ENCODE measurements around the gene NGEF. TPM values are rescaled to one million over a fixed set of nuclear protein-coding genes. Genes with fewer than 3 reads are reported as not detected.

NGEF gene
- total RNA-seq, 1 donor from 2014 or later, result 4.3 TPM

- Histone ChIP-seq H3F3A (ENCODE audit: low read depth) (no peaks in the 10 kb centered on the region), H3K4me3 (no peak overlapping the region), H3K36me3 (no peaks in the 10 kb centered on the region), H3K4me2 (no peak overlapping the region), H3K9me3 (ENCODE audit: low read depth) (no peaks in the 10 kb centered on the region), H3K27ac (no peak overlapping the region), H3K9ac (no peak overlapping the region), H2AFZ (replicated peaks) (no peak overlapping the region), H3K4me1 (no peaks in the 10 kb centered on the region), H3K27me3 (no peaks in the 10 kb centered on the region), H3K79me2 (ENCODE audit: low read depth) (no peaks in the 10 kb centered on the region), H4K20me1 (ENCODE audit: low read depth) (no peaks in the 10 kb centered on the region)
- H3K4me3 Mint-ChIP-seq, result no peak overlapping the region
- H3K27me3 Mint-ChIP-seq (ENCODE audit: insufficient read depth, low read depth), result peaks cover 2% of the 10 kb centered on the region
- no peaks in the 10 kb centered on the region for H3K36me3 Mint-ChIP-seq
- H3K27ac Mint-ChIP-seq, result no peak overlapping the region
- no peak for DNase-seq (ENCODE audit: low spot score)
- H3K9me3 Mint-ChIP-seq, result peaks cover 8% of the 10 kb centered on the region
- no peak for TF ChIP-seq EZH2phosphoT487 (IDR thresholded peaks at IDR 0.05)
- no peak for TF ChIP-seq EZH2 (IDR thresholded peaks at IDR 0.05)
- TF ChIP-seq, protein P1, sequence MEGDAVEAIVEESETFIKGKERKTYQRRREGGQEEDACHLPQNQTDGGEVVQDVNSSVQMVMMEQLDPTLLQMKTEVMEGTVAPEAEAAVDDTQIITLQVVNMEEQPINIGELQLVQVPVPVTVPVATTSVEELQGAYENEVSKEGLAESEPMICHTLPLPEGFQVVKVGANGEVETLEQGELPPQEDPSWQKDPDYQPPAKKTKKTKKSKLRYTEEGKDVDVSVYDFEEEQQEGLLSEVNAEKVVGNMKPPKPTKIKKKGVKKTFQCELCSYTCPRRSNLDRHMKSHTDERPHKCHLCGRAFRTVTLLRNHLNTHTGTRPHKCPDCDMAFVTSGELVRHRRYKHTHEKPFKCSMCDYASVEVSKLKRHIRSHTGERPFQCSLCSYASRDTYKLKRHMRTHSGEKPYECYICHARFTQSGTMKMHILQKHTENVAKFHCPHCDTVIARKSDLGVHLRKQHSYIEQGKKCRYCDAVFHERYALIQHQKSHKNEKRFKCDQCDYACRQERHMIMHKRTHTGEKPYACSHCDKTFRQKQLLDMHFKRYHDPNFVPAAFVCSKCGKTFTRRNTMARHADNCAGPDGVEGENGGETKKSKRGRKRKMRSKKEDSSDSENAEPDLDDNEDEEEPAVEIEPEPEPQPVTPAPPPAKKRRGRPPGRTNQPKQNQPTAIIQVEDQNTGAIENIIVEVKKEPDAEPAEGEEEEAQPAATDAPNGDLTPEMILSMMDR (IDR thresholded peaks at IDR 0.05), result no peak
- H3K4me1 Mint-ChIP-seq, result peaks cover under 1% of the 10 kb centered on the region
These were observed 70.2 kb downstream of the NGEF start for GRCh38 chr2:232942831-232943230.

DNA sequence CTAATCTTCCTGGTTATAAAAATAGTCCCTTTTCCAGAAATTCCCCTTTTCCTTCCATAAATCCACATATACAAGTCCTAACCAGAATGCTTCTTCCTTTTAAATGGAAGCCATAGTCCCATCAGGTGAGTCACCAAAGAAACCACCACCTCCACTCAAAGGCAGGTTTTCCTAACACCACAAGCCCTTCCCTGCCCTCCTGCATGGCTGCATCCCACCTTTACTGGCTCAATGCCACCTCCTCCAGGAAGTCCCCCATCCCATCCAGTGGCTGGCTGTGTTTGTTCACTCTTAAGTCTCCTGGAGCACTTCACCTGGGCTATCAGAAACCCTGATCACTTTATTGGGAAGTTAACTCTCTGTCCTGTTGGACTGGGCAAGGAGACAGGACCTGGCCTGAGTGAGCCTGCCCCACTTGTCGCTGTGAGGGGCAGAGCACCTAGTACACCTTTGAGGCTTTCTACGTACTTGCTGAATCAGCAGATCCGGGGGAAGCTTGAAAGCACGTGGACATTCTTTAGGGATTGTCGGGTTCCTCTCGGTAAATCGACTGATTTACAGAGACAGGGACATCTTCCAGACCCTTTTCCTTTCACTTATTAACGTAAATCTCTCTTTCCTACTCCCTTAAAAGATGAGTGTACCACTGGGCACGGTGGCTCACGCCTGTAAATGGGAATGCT, 71.0 kb downstream of the NGEF start:
- no peak for DNase-seq (ENCODE audit: low spot score)
- Histone ChIP-seq H2AFZ (replicated peaks) (no peak overlapping the region), H3K27ac (no peak overlapping the region), H3K36me3 (no peaks in the 10 kb centered on the region), H3K4me3 (no peak overlapping the region), H4K20me1 (ENCODE audit: low read depth) (no peaks in the 10 kb centered on the region), H3K27me3 (no peaks in the 10 kb centered on the region), H3K9me3 (ENCODE audit: low read depth) (no peaks in the 10 kb centered on the region), H3K4me2 (no peak overlapping the region), H3K79me2 (ENCODE audit: low read depth) (no peaks in the 10 kb centered on the region), H3K9ac (no peak overlapping the region), H3K4me1 (no peaks in the 10 kb centered on the region), H3F3A (ENCODE audit: low read depth) (no peaks in the 10 kb centered on the region)
- Mint-ChIP-seq H3K4me1 (no peaks in the 10 kb centered on the region), H3K27ac (no peak overlapping the region), H3K27me3 (ENCODE audit: insufficient read depth, low read depth) (peaks cover 2% of the 10 kb centered on the region), H3K9me3 (peaks cover 8% of the 10 kb centered on the region), H3K4me3 (no peak overlapping the region), H3K36me3 (no peaks in the 10 kb centered on the region)
- no peak for TF ChIP-seq EZH2 (IDR thresholded peaks at IDR 0.05)
- TF ChIP-seq, protein P1 (IDR thresholded peaks at IDR 0.05), result no peak
- TF ChIP-seq EZH2phosphoT487 (IDR thresholded peaks at IDR 0.05), result no peak

- DNase-seq (ENCODE audit: low spot score), result no peak
- Mint-ChIP-seq H3K9me3 (peaks cover 8% of the 10 kb centered on the region), H3K27ac (no peak overlapping the region), H3K4me1 (no peaks in the 10 kb centered on the region), H3K4me3 (no peak overlapping the region), H3K36me3 (no peaks in the 10 kb centered on the region), H3K27me3 (ENCODE audit: insufficient read depth, low read depth) (peaks cover 2% of the 10 kb centered on the region)
- no peaks in the 10 kb centered on the region for H3K79me2 ChIP-seq (ENCODE audit: low read depth)
- H3K4me1 ChIP-seq, result no peaks in the 10 kb centered on the region
- H3K9ac ChIP-seq, result no peak overlapping the region
- no peaks in the 10 kb centered on the region for H3K9me3 ChIP-seq (ENCODE audit: low read depth)
- H3K36me3 ChIP-seq, result no peaks in the 10 kb centered on the region
- no peak overlapping the region for H3K4me3 ChIP-seq
- H3K4me2 ChIP-seq, result no peak overlapping the region
- H2AFZ ChIP-seq (replicated peaks), result no peak overlapping the region
- no peak overlapping the region for H3K27ac ChIP-seq
- H3K27me3 ChIP-seq, result no peaks in the 10 kb centered on the region
- H3F3A ChIP-seq (ENCODE audit: low read depth), result no peaks in the 10 kb centered on the region
- no peaks in the 10 kb centered on the region for H4K20me1 ChIP-seq (ENCODE audit: low read depth)
- TF ChIP-seq, protein P1 (IDR thresholded peaks at IDR 0.05), result no peak
- no peak for TF ChIP-seq EZH2phosphoT487 (IDR thresholded peaks at IDR 0.05)
- TF ChIP-seq EZH2 (IDR thresholded peaks at IDR 0.05), result no peak
These were observed 71.7 kb downstream of the NGEF start for GRCh38 chr2:232941400-232941799.

Measured in neural progenitor cell (in vitro differentiated cells).